DND-41 (cell line): ENCODE results near the gene KIF26A.

Experiments
- ATAC-seq: fragments of 200-7000 bp; cut with Tn5 transposase; 3 replicates; pipeline ENCODE4 v1.9.1; 2021; ENCODE audit warnings: low read depth; ENCODE audit not compliant: insufficient read depth
- DNase-seq: peaks from one replicate; pipeline ENCODE4 v3.0.0-alpha.2; 2020
- H2AFZ ChIP-seq: 2 replicates; pipeline ENCODE4 v1.6.0; 2012; ENCODE audit warnings: low read depth, low read length
- H3K27ac ChIP-seq: 2 replicates; pipeline ENCODE4 v1.5.1; 2012; ENCODE audit warnings: low read length, inconsistent platforms
- H3K27me3 ChIP-seq: fragments of 200-600 bp; sonication (generic); 2 replicates; pipeline ENCODE4 v1.6.0; 2012; ENCODE audit warnings: low read length, mild to moderate bottlenecking, inconsistent platforms; ENCODE audit not compliant: insufficient read depth, poor library complexity
- H3K36me3 ChIP-seq: 2 replicates; pipeline ENCODE4 v1.5.1; 2012; ENCODE audit warnings: low read length, inconsistent platforms; ENCODE audit not compliant: insufficient read depth
- H3K4me1 ChIP-seq: 2 replicates; pipeline ENCODE4 v1.5.1; 2012; ENCODE audit warnings: mild to moderate bottlenecking, low read length; ENCODE audit not compliant: insufficient read depth
- H3K4me2 ChIP-seq: 2 replicates; pipeline ENCODE4 v1.6.0; 2012; ENCODE audit warnings: mild to moderate bottlenecking, moderate library complexity, low read length, inconsistent platforms; ENCODE audit not compliant: insufficient read depth
- H3K4me3 ChIP-seq, 2 experiments: fragments of 200-600 bp in 1 of 2; shearing (Covaris generic) in 1 of 2; 2 replicates each; pipeline ENCODE4 v1.5.1; 2012 to 2016; ENCODE audit warnings: inconsistent platforms in 2 of 2, low read length in 2 of 2, mild to moderate bottlenecking in 2 of 2, low read depth in 1 of 2, moderate library complexity in 1 of 2
- H3K79me2 ChIP-seq: 2 replicates; pipeline ENCODE4 v1.6.0; 2012; ENCODE audit warnings: low read length, inconsistent platforms; ENCODE audit not compliant: insufficient read depth
- H3K9ac ChIP-seq: 2 replicates; pipeline ENCODE4 v1.6.0; 2012; ENCODE audit warnings: low read depth, mild to moderate bottlenecking, inconsistent platforms, low read length, moderate library complexity
- H3K9me3 ChIP-seq: 2 replicates; pipeline ENCODE4 v1.5.1; 2012; ENCODE audit warnings: low read length, moderate library complexity, mild to moderate bottlenecking, inconsistent platforms; ENCODE audit not compliant: insufficient read depth, severe bottlenecking
- H4K20me1 ChIP-seq: 2 replicates; pipeline ENCODE4 v1.6.0; 2012; ENCODE audit warnings: low read length; ENCODE audit not compliant: insufficient read depth
- CTCF ChIP-seq: IDR thresholded peaks from 2 replicates; pipeline ENCODE4 v1.5.1; 2012; ENCODE audit warnings: borderline replicate concordance, low read length, moderate library complexity, mild to moderate bottlenecking; ENCODE audit not compliant: poor library complexity, severe bottlenecking; ENCODE audit errors: extremely low read depth
- EZH2 ChIP-seq: IDR thresholded peaks from 3 replicates; pipeline ENCODE4 v1.6.1; 2012; ENCODE audit warnings: borderline replicate concordance, low read depth, mild to moderate bottlenecking, moderate library complexity, low read length, inconsistent platforms; ENCODE audit not compliant: severe bottlenecking

KIF26A gene

GRCh38 chr14:104132981-104133380 is 5.4 kb upstream of the KIF26A start:
- no peaks in the 10 kb centered on the region for H4K20me1 ChIP-seq
- no peaks in the 10 kb centered on the region for H3K4me1 ChIP-seq
- peaks cover 32% of the 10 kb centered on the region for H3K9me3 ChIP-seq
- no peak overlapping the region for H2AFZ ChIP-seq
- no peaks in the 10 kb centered on the region for H3K36me3 ChIP-seq
- no peak overlapping the region for H3K4me2 ChIP-seq
- H3K27me3 ChIP-seq: no peaks in the 10 kb centered on the region
- no peaks in the 10 kb centered on the region for H3K79me2 ChIP-seq
- TF ChIP-seq EZH2 (no peak), CTCF (no peak)
- DNase-seq: no peak
- no peak overlapping the region for H3K9ac ChIP-seq
- no peak overlapping the region for H3K4me3 ChIP-seq
- no peak overlapping the region for H3K27ac ChIP-seq
- no peak for ATAC-seq

- no peaks in the 10 kb centered on the region for H3K27me3 ChIP-seq
- no peaks in the 10 kb centered on the region for H4K20me1 ChIP-seq
- H3K27ac ChIP-seq: no peak overlapping the region
- H3K9ac ChIP-seq: no peak overlapping the region
- peaks cover 31% of the 10 kb centered on the region for H3K9me3 ChIP-seq
- no peaks in the 10 kb centered on the region for H3K36me3 ChIP-seq
- DNase-seq: no peak
- H3K4me3 ChIP-seq: no peak overlapping the region
- TF ChIP-seq EZH2: no peak
- no peak for TF ChIP-seq CTCF
- H3K4me1 ChIP-seq: no peaks in the 10 kb centered on the region
- H2AFZ ChIP-seq: no peak overlapping the region
- ATAC-seq: no peak
- H3K79me2 ChIP-seq: no peaks in the 10 kb centered on the region
- H3K4me2 ChIP-seq: no peak overlapping the region
Measured at GRCh38 chr14:104133496-104133895, 4.9 kb upstream of the KIF26A start.

- no peaks in the 10 kb centered on the region for H3K27me3 ChIP-seq
- H3K4me2 ChIP-seq: no peak overlapping the region
- peaks cover 24% of the 10 kb centered on the region for H3K9me3 ChIP-seq
- no peak overlapping the region for H3K4me3 ChIP-seq
- DNase-seq (no peak), ATAC-seq (no peak)
- H3K4me1 ChIP-seq: no peaks in the 10 kb centered on the region
- no peak overlapping the region for H2AFZ ChIP-seq
- no peaks in the 10 kb centered on the region for H3K79me2 ChIP-seq
- H3K9ac ChIP-seq: no peak overlapping the region
- no peak overlapping the region for H3K27ac ChIP-seq
- TF ChIP-seq CTCF (no peak), EZH2 (no peak)
- no peaks in the 10 kb centered on the region for H4K20me1 ChIP-seq
- no peaks in the 10 kb centered on the region for H3K36me3 ChIP-seq
Measured at GRCh38 chr14:104134061-104134965, 4.1 kb upstream of the KIF26A start.
